ENCODE data around the gene SFMBT2.

GRCh38 chr10:7134448-7134847 lies 276.4 kb downstream of the SFMBT2 start:
- no peak for TF ChIP-seq JUN (IDR thresholded peaks at IDR 0.05)
- TF ChIP-seq, protein P1, sequence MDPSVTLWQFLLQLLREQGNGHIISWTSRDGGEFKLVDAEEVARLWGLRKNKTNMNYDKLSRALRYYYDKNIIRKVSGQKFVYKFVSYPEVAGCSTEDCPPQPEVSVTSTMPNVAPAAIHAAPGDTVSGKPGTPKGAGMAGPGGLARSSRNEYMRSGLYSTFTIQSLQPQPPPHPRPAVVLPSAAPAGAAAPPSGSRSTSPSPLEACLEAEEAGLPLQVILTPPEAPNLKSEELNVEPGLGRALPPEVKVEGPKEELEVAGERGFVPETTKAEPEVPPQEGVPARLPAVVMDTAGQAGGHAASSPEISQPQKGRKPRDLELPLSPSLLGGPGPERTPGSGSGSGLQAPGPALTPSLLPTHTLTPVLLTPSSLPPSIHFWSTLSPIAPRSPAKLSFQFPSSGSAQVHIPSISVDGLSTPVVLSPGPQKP (IDR thresholded peaks at IDR 0.05; ENCODE audit: low read depth, low read length), result no peak
- TF ChIP-seq CTCF (IDR thresholded peaks at IDR 0.05), result no peak
- TF ChIP-seq MYC (IDR thresholded peaks at IDR 0.05; ENCODE audit: borderline replicate concordance, low read length), result no peak
- no peak for TF ChIP-seq MAZ (IDR thresholded peaks at IDR 0.05; ENCODE audit: borderline replicate concordance, low read depth, low read length)
- no peak for TF ChIP-seq FOSL2 (IDR thresholded peaks at IDR 0.05)
- TF ChIP-seq FOSL2 (CRISPR knock-in tag; IDR thresholded peaks at IDR 0.05), result no peak
- TF ChIP-seq MAX (IDR thresholded peaks at IDR 0.05), result no peak
- no peak for TF ChIP-seq POLR2A (IDR thresholded peaks at IDR 0.05; ENCODE audit: low read length)
- no peak for TF ChIP-seq CHD2 (IDR thresholded peaks at IDR 0.05; ENCODE audit: low read length, partially characterized antibody)
- TF ChIP-seq MAFK (IDR thresholded peaks at IDR 0.05; ENCODE audit: partially characterized antibody), result no peak
- TF ChIP-seq HDAC2 (IDR thresholded peaks at IDR 0.05), result no peak
- no peak for TF ChIP-seq EP300 (IDR thresholded peaks at IDR 0.05)
- no peak for TF ChIP-seq RFX5 (IDR thresholded peaks at IDR 0.05)
- TF ChIP-seq FOXS1 (CRISPR knock-in tag; IDR thresholded peaks at IDR 0.05), result no peak
